ENCODE measurements around the gene CACNA1C.

DNA sequence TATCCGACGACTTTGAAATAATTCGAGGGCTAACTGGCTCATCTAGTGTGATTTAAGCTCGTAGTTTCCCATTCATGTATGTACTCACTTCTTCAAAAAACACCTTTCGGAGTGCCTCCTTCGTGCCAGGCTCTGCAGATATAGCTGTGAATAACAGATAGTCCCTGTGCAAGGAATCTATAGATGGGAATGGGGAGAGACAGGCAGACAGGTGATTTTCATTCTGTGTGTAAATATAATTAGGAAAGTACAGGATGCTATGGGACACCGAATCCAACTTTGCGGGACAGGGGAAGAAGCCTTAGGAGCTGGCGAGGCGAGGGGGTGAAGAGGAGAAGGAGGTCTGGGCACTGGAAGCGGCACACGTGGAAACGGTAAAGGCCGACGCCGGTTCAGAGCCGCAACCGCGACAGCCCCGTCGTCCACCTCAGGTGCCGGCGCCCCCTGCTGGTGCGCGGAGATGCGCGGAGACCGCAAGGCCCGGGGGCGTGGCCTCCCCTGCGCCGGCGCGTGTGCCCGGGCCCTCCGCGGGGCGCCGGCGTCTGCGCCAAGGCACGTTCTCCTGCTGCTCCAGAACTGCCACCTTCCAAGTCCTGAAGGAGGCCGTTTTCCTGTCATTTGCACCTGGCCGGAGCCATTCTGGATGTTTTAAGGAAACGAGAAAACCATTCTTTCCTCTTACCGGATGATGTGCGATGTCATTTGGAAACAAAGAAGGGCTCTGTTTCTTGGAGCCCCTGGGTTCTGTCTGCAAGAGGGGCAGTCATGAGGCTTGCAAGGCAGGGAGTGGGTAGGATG, 18.0 kb upstream of the CACNA1C start:
- TF ChIP-seq, protein P1, sequence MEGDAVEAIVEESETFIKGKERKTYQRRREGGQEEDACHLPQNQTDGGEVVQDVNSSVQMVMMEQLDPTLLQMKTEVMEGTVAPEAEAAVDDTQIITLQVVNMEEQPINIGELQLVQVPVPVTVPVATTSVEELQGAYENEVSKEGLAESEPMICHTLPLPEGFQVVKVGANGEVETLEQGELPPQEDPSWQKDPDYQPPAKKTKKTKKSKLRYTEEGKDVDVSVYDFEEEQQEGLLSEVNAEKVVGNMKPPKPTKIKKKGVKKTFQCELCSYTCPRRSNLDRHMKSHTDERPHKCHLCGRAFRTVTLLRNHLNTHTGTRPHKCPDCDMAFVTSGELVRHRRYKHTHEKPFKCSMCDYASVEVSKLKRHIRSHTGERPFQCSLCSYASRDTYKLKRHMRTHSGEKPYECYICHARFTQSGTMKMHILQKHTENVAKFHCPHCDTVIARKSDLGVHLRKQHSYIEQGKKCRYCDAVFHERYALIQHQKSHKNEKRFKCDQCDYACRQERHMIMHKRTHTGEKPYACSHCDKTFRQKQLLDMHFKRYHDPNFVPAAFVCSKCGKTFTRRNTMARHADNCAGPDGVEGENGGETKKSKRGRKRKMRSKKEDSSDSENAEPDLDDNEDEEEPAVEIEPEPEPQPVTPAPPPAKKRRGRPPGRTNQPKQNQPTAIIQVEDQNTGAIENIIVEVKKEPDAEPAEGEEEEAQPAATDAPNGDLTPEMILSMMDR (IDR thresholded peaks at IDR 0.05) = peak; percentile 73 to 98
- TF ChIP-seq POLR2AphosphoS5 (IDR thresholded peaks at IDR 0.05) = no peak
- TF ChIP-seq POLR2A (IDR thresholded peaks at IDR 0.05) = no peak

Data from suprapubic skin (tissue), 4 donors.